A549 (cell line): ENCODE data around the gene ADAD2. TPM values are rescaled to one million over a fixed set of nuclear protein-coding genes. Genes with fewer than 3 reads are reported as not detected.

Experiments used
- ATAC-seq, 2 experiments: fragments of 200-7000 bp in 1 of 2; fragments of >200 bp in 1 of 2; cut with Nextera tagmentation in 1 of 2; cut with Tn5 transposase in 1 of 2; 3 replicates each; pipeline versions ENCODE4 v1.8.0 to v1.9.1; 2018 to 2020; ENCODE audit warnings: mild to moderate bottlenecking in 1 of 2, moderate library complexity in 1 of 2
- CTCF ChIA-PET: fragments of 300-600 bp; sonication (Branson Sonifier 250); formaldehyde crosslinking; extraction: SDS; loops from one replicate; lab custom pipeline; 2021; ENCODE audit warnings: antibody characterized with exemption, inconsistent platforms; lab: Yijun Ruan, JAX
- POLR2A ChIA-PET: fragments of 350-600 bp; formaldehyde crosslinking; extraction: SDS; loops from one replicate; lab custom pipeline; 2021; ENCODE audit warnings: antibody characterized with exemption, inconsistent platforms; lab: Yijun Ruan, JAX
- DNase-seq, 2 experiments: peaks; one replicate each; pipeline versions ENCODE4 v3.0.0 to v3.0.0-alpha.2; 2011 to 2016; ENCODE audit warnings: low read depth in 1 of 2, low spot score in 1 of 2
- FAIRE-seq: peaks from 2 replicates; lab custom pipeline; 2011; peaks lifted over from hg19 to GRCh38; lab: Jason Lieb, UNC
- H3K27ac ChIP-seq, 2 experiments: fragments of >200 bp; sonication (Bioruptor Twin); formaldehyde crosslinking; 3 replicates each; pipeline ENCODE4 v1.5.1; 2016 to 2017
- H3K4me1 ChIP-seq: fragments of >200 bp; sonication (Bioruptor Twin); formaldehyde crosslinking; 3 replicates; pipeline ENCODE4 v1.6.1; 2016
- H3K4me2 ChIP-seq: fragments of >200 bp; sonication (Bioruptor Twin); formaldehyde crosslinking; 3 replicates; pipeline ENCODE4 v1.6.1; 2016
- H3K4me3 ChIP-seq: fragments of >200 bp; sonication (Bioruptor Twin); formaldehyde crosslinking; 3 replicates; pipeline ENCODE4 v1.5.1; 2016
- H3K9me3 ChIP-seq: fragments of >200 bp; sonication (Bioruptor Twin); formaldehyde crosslinking; 3 replicates; pipeline ENCODE4 v1.6.1; 2016
- ATOH8 ChIP-seq: fragments of 250-450 bp; sonication (Bioruptor Pico); IDR thresholded peaks from 2 replicates; pipeline ENCODE4 v1.5.0; 2020; ENCODE audit warnings: low read depth, mild to moderate bottlenecking, moderate library complexity
- CTCF ChIP-seq: fragments of >200 bp; sonication (Bioruptor Twin); formaldehyde crosslinking; IDR thresholded peaks from 3 replicates; pipeline ENCODE4 v1.5.1; 2016
- E2F6 ChIP-seq: IDR thresholded peaks from 2 replicates; pipeline ENCODE4 v1.6.1; 2012; ENCODE audit warnings: low read depth, borderline replicate concordance
- EHMT2 ChIP-seq: fragments of 200-600 bp; sonication (generic); IDR thresholded peaks from 2 replicates; pipeline ENCODE4 v1.6.1; 2016; ENCODE audit warnings: antibody characterized with exemption, low read depth, mild to moderate bottlenecking, moderate library complexity
- FOXS1 ChIP-seq: fragments of 250-450 bp; sonication (Bioruptor Pico); IDR thresholded peaks from 2 replicates; pipeline ENCODE4 v1.5.0; 2020; ENCODE audit warnings: mild to moderate bottlenecking, moderate library complexity
- HES2 ChIP-seq: fragments of >200 bp; sonication (Bioruptor Twin); formaldehyde crosslinking; IDR thresholded peaks from 2 replicates; pipeline ENCODE4 v1.6.1; 2016
- MAX ChIP-seq: IDR thresholded peaks from 2 replicates; pipeline ENCODE4 v1.6.1; 2012
- NR3C1 ChIP-seq: fragments of >200 bp; sonication (Bioruptor Twin); formaldehyde crosslinking; IDR thresholded peaks from 3 replicates; pipeline ENCODE4 v1.6.1; 2017
- POLR2A ChIP-seq: IDR thresholded peaks from 2 replicates; pipeline ENCODE4 v1.6.1; 2012; ENCODE audit warnings: mild to moderate bottlenecking, low read length
- POLR2AphosphoS2 ChIP-seq: conservative IDR thresholded peaks from 2 replicates; pipeline ENCODE4 v1.6.1; 2012; ENCODE audit warnings: low read length, improper control_type of control experiment, inconsistent platforms
- TFCP2L1 ChIP-seq: fragments of 250-450 bp; sonication (Bioruptor Pico); IDR thresholded peaks from 2 replicates; pipeline ENCODE4 v1.5.0; 2021; ENCODE audit warnings: mild to moderate bottlenecking
- USF2 ChIP-seq: fragments of 450-650 bp; IDR thresholded peaks from 2 replicates; pipeline ENCODE4 v1.6.1; 2014; ENCODE audit warnings: antibody characterized with exemption
- ZC3H11A ChIP-seq: fragments of 450-650 bp; IDR thresholded peaks from 2 replicates; pipeline ENCODE4 v1.6.1; 2014; ENCODE audit warnings: antibody characterized with exemption, mild to moderate bottlenecking
- ZSCAN20 ChIP-seq: fragments of 250-450 bp; sonication (Bioruptor Pico); IDR thresholded peaks from 2 replicates; pipeline ENCODE4 v1.8.0; 2022; ENCODE audit warnings: mild to moderate bottlenecking, moderate library complexity
- WGBS: methylation state at CpG from one replicate; pipeline ENCODE4 v1.1.6; 2017; ENCODE audit errors: missing lambda C conversion rate; 5-methylcytosine and 5-hydroxymethylcytosine counted together
- polyA plus RNA-seq, 4 experiments: library from polyadenylated mRNA; depleted of rRNA in 3 of 4; stranded (reverse); fragments of >200 nt; fragmentation: RNase III in 1 of 4; extraction: RNeasy Plus Mini Kit Qiagen cat#74134 plus additional on column Dnase treatment in 1 of 4; gene quantifications; 2 replicates in 3 of 4; 3 replicates in 1 of 4; pipeline ENCODE4 v1.2.3, GENCODE V29; 2011 to 2017

Gene ADAD2
- polyA plus RNA-seq, 2 of the 4 experiments (the other 2 are of a cell fraction): not detected

- DNase-seq: no peak
- H3K27ac ChIP-seq: no peak overlapping the region
- POLR2A ChIA-PET: no interaction called here
- WGBS: 82% methylated on average over 10 of the region's 10 CpGs
- TF ChIP-seq ZC3H11A (no peak), CTCF (no peak), POLR2A (no peak), FOXS1 (CRISPR knock-in tag) (no peak), TFCP2L1 (CRISPR knock-in tag) (no peak), MAX (no peak), ATOH8 (CRISPR knock-in tag) (no peak), POLR2AphosphoS2 (no peak), NR3C1 (no peak), HES2 (no peak), ZSCAN20 (CRISPR knock-in tag) (no peak), USF2 (no peak), E2F6 (no peak)
- H3K4me1 ChIP-seq: no peaks in the 10 kb centered on the region
- CTCF ChIA-PET: interaction anchor here (0.5 to 3.8 kb wide), 5 partner anchors 16 to 119 kb away, joined by 3 to 22 read pairs (median 6); partner anchors contain the start of gene TAF1C
- no peak for ATAC-seq
- H3K4me2 ChIP-seq: no peak overlapping the region
- H3K4me3 ChIP-seq: no peak overlapping the region
- no peaks in the 10 kb centered on the region; the same call in 2 of the 3 replicates for H3K9me3 ChIP-seq
- FAIRE-seq: no peak
Measured at GRCh38 chr16:84245956-84246678, 55.2 kb downstream of the ADAD2 start.

- POLR2A ChIA-PET: no interaction called here
- H3K4me2 ChIP-seq: no peak overlapping the region
- 65% methylated on average over 3 of the region's 5 CpGs for WGBS
- DNase-seq (no peak), FAIRE-seq (no peak), ATAC-seq (no peak)
- no peaks in the 10 kb centered on the region; the same call in 2 of the 3 replicates for H3K9me3 ChIP-seq
- H3K4me3 ChIP-seq: no peak overlapping the region
- no peak overlapping the region for H3K27ac ChIP-seq
- CTCF ChIA-PET: interaction anchor here (0.7 to 3.8 kb wide), 3 partner anchors 31 to 105 kb away, joined by 5 to 22 read pairs (median 8); partner anchors contain the start of gene TAF1C
- no peaks in the 10 kb centered on the region for H3K4me1 ChIP-seq
- no peak for TF ChIP-seq EHMT2
Measured at GRCh38 chr16:84246679-84247077, 55.7 kb downstream of the ADAD2 start.

Other genes with a start within 250 kb of the ADAD2 start
- 23.9 and 25.9 TPM in 2 replicates for gene OSGIN1, start 237.9 kb upstream of the ADAD2 start, polyA plus RNA-seq (2011; rRNA removed)
- gene OSGIN1, start 237.9 kb upstream of the ADAD2 start, polyA plus RNA-seq (2017; fragmentation: RNase III; extraction: RNeasy Plus Mini Kit Qiagen cat#74134 plus additional on column Dnase treatment): 37.6 to 49.1 TPM (median 39.1 TPM) in 3 replicates
- 1.1 and 1.3 TPM in 2 replicates for gene NECAB2, start 222.9 kb upstream of the ADAD2 start, polyA plus RNA-seq (2011; rRNA removed)
- 1.4 to 2.6 TPM (median 2.4 TPM) in 3 replicates for gene NECAB2, start 222.9 kb upstream of the ADAD2 start, polyA plus RNA-seq (2017; fragmentation: RNase III; extraction: RNeasy Plus Mini Kit Qiagen cat#74134 plus additional on column Dnase treatment)
- gene SLC38A8, start 148.4 kb upstream of the ADAD2 start, polyA plus RNA-seq (2011; rRNA removed): not detected in 2 replicates
- not detected in 3 replicates for gene SLC38A8, start 148.4 kb upstream of the ADAD2 start, polyA plus RNA-seq (2017; fragmentation: RNase III; extraction: RNeasy Plus Mini Kit Qiagen cat#74134 plus additional on column Dnase treatment)
- gene MBTPS1, start 74.2 kb upstream of the ADAD2 start, polyA plus RNA-seq (2011; rRNA removed): 76.7 and 88.4 TPM in 2 replicates
- 47.5 to 52.8 TPM (median 50.3 TPM) in 3 replicates for gene MBTPS1, start 74.2 kb upstream of the ADAD2 start, polyA plus RNA-seq (2017; fragmentation: RNase III; extraction: RNeasy Plus Mini Kit Qiagen cat#74134 plus additional on column Dnase treatment)
- 24.9 and 25.6 TPM in 2 replicates for gene HSDL1, start 46.0 kb upstream of the ADAD2 start, polyA plus RNA-seq (2011; rRNA removed)
- 14.7 to 18.3 TPM (median 17.9 TPM) in 3 replicates for gene HSDL1, start 46.0 kb upstream of the ADAD2 start, polyA plus RNA-seq (2017; fragmentation: RNase III; extraction: RNeasy Plus Mini Kit Qiagen cat#74134 plus additional on column Dnase treatment)
- gene DNAAF1, start 45.8 kb upstream of the ADAD2 start, polyA plus RNA-seq (2011; rRNA removed): 0.07 and 0.13 TPM in 2 replicates
- 0.14 to 0.31 TPM (median 0.21 TPM) in 3 replicates for gene DNAAF1, start 45.8 kb upstream of the ADAD2 start, polyA plus RNA-seq (2017; fragmentation: RNase III; extraction: RNeasy Plus Mini Kit Qiagen cat#74134 plus additional on column Dnase treatment)
- gene TAF1C, start 4.1 kb upstream of the ADAD2 start, polyA plus RNA-seq (2011; rRNA removed): 13.2 and 17.8 TPM in 2 replicates
- gene TAF1C, start 4.1 kb upstream of the ADAD2 start, polyA plus RNA-seq (2017; fragmentation: RNase III; extraction: RNeasy Plus Mini Kit Qiagen cat#74134 plus additional on column Dnase treatment): 32.8 to 41.2 TPM (median 38.6 TPM) in 3 replicates
- not detected in 2 replicates for gene KCNG4, start 48.9 kb downstream of the ADAD2 start, polyA plus RNA-seq (2011; rRNA removed)
- gene KCNG4, start 48.9 kb downstream of the ADAD2 start, polyA plus RNA-seq (2017; fragmentation: RNase III; extraction: RNeasy Plus Mini Kit Qiagen cat#74134 plus additional on column Dnase treatment): not detected in 3 replicates
- 0.13 TPM in 1 of 2 replicates, not detected in the other for gene WFDC1, start 103.7 kb downstream of the ADAD2 start, polyA plus RNA-seq (2011; rRNA removed)
- gene WFDC1, start 103.7 kb downstream of the ADAD2 start, polyA plus RNA-seq (2017; fragmentation: RNase III; extraction: RNeasy Plus Mini Kit Qiagen cat#74134 plus additional on column Dnase treatment): not detected in 3 replicates
- gene ATP2C2, start 177.4 kb downstream of the ADAD2 start, polyA plus RNA-seq (2011; rRNA removed): 0.17 and 0.28 TPM in 2 replicates
- 0.14 to 0.37 TPM (median 0.29 TPM) in 3 replicates for gene ATP2C2, start 177.4 kb downstream of the ADAD2 start, polyA plus RNA-seq (2017; fragmentation: RNase III; extraction: RNeasy Plus Mini Kit Qiagen cat#74134 plus additional on column Dnase treatment)